GM12875 (cell line): ENCODE data around the gene GLYATL3.
A peak's percentile ranks its signal among the peaks of the same experiment; 100 is the strongest.

Experiments used
- H3K4me3 ChIP-seq: one replicate; pipeline ENCODE4 v1.5.1; 2011; ENCODE audit warnings: low read depth, low read length, control low read depth
- TF ChIP-seq, protein P1 (sequence below): IDR thresholded peaks from 2 replicates; pipeline ENCODE4 v1.5.1; 2011; ENCODE audit warnings: low read depth, mild to moderate bottlenecking, control low read depth, inconsistent platforms, low read length, moderate library complexity, borderline replicate concordance; ENCODE audit not compliant: insufficient read depth

The GLYATL3 gene

GRCh38 chr6:49523901-49524300 lies 24.2 kb downstream of the GLYATL3 start:
- TF ChIP-seq, protein P1, sequence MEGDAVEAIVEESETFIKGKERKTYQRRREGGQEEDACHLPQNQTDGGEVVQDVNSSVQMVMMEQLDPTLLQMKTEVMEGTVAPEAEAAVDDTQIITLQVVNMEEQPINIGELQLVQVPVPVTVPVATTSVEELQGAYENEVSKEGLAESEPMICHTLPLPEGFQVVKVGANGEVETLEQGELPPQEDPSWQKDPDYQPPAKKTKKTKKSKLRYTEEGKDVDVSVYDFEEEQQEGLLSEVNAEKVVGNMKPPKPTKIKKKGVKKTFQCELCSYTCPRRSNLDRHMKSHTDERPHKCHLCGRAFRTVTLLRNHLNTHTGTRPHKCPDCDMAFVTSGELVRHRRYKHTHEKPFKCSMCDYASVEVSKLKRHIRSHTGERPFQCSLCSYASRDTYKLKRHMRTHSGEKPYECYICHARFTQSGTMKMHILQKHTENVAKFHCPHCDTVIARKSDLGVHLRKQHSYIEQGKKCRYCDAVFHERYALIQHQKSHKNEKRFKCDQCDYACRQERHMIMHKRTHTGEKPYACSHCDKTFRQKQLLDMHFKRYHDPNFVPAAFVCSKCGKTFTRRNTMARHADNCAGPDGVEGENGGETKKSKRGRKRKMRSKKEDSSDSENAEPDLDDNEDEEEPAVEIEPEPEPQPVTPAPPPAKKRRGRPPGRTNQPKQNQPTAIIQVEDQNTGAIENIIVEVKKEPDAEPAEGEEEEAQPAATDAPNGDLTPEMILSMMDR: no peak
- no peak overlapping the region for H3K4me3 ChIP-seq

- TF ChIP-seq, protein P1: no peak
- no peak overlapping the region for H3K4me3 ChIP-seq
These were observed 24.8 kb downstream of the GLYATL3 start for GRCh38 chr6:49524541-49524940.

- H3K4me3 ChIP-seq: no peak overlapping the region
- TF ChIP-seq, protein P1: no peak
These were observed 26.9 kb downstream of the GLYATL3 start for GRCh38 chr6:49526598-49526997.

GRCh38 chr6:49527320-49527719 lies 27.6 kb downstream of the GLYATL3 start:
- TF ChIP-seq, protein P1: no peak
- H3K4me3 ChIP-seq: no peak overlapping the region

- no peak overlapping the region for H3K4me3 ChIP-seq
- TF ChIP-seq, protein P1: no peak
These were observed 28.8 kb downstream of the GLYATL3 start for GRCh38 chr6:49528571-49528970.

DNA sequence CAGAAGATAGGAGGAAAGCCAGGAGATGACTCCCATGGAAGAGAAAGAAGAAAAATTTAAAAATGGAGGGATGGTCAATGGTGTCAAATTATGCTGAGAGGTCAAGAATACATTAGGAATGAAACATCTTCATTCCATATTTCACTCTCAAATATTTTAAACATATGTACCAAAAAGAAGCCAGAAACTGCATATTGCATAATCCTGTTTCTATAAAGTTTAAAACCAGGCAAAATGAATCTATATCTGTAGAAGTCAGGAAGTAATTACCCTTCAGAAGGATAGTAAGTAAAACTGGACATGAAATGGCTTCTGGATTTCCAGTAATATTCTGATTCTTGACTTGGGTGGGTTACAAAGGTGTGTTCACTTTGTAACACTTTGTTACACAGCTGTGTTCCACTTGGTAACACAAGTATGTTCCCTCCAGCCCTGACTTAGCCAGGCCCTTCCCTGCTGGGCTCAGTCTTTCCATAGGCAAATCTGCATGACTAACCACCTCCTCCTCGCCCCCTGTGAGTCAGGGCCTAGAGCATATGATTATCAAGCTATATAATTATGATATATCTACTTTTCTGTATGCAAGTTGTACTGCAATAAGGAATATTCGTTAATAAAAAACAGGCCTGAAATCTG lies 30.5 kb downstream of the GLYATL3 start:
- H3K4me3 ChIP-seq: no peak overlapping the region
- TF ChIP-seq, protein P1: no peak

DNA sequence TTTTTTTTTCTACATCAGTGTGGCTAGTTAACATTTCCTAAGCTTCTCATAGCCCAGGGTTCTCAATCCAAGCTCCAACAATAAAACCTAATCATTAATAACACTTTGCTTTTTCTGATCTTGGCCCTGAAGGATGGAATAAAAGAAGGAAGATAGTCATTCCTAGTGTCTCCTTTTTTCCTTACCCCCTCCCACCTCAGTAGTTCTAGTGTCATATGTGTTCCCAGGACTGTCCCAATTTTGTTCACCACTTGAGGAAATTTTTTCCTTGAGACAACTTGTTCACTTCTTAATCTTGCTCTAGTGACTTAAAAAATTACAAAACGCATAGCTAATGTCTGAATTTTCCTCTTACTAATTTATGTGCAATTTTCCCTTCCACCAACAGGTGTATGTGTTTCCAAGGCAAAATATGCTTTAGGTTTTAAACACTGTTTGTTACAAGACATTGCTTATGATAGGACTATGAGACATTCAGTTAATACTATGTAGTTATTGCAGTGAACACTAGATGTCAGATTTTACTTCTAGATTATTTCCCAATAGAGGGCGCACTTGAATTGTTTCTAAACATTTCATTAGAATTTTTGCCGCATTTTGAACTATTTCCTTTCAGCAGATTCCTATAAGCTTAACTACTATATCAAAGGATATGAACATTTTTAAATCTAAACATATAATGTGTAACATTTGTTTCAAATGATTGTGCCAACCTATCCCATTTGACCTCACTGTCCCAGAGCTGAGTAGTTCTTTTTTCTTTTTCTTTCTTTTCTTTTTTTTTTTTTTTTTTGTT lies 32.2 kb downstream of the GLYATL3 start:
- no peak overlapping the region for H3K4me3 ChIP-seq
- TF ChIP-seq, protein P1: peak; percentile 41; the same call in 1 of the 2 replicates
